Stomach (tissue), 4 donors: Measurements from ENCODE around the gene BCAS3.

ENCODE experiments used
- CTCF ChIP-seq, 7 experiments: fragments of 450-650 bp in 4 of 7; fragments of 200-600 bp in 3 of 7; sonication (generic) in 3 of 7; IDR thresholded peaks; one replicate each; pipeline ENCODE4 v1.5.1; 2016 to 2019; ENCODE audit warnings: antibody characterized with exemption in 7 of 7, control low read depth in 2 of 7, mild to moderate bottlenecking in 1 of 7
- EP300 ChIP-seq: sonication (generic); formaldehyde crosslinking; IDR thresholded peaks from one replicate; pipeline ENCODE4 v1.6.1; 2017; ENCODE audit warnings: antibody characterized with exemption
- POLR2A ChIP-seq, 4 donors: fragments of 450-650 bp; IDR thresholded peaks; one replicate each; pipeline ENCODE4 v1.6.1; 2016; ENCODE audit warnings: antibody characterized with exemption in 4 of 4, control low read depth in 2 of 4, mild to moderate bottlenecking in 1 of 4, moderate library complexity in 1 of 4
- POLR2AphosphoS5 ChIP-seq, 3 donors: sonication (generic); formaldehyde crosslinking; IDR thresholded peaks; one replicate each; pipeline ENCODE4 v1.6.1; 2016; ENCODE audit warnings: antibody characterized with exemption in 3 of 3

DNA sequence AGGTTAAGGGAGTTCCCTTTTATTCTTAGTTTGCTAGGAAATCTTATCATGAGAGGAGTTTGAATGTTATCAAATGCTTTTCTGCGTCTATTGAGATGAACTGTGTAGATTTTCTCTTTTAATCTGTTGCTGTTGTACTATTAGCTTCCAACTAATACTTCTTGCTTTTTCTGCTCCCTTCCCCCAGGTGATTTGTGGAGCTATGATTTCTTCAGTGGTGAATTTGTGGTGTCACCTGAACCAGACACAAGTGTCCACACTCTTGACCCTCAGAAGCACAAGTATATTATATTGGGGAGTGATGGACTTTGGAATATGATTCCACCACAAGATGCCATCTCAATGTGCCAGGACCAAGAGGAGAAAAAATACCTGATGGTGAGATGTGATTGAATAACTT, 29.9 kb upstream of the BCAS3 start:
- TF ChIP-seq EP300 (no peak), CTCF (IDR thresholded peaks at IDR 0.05) (no peak), POLR2AphosphoS5 (IDR thresholded peaks at IDR 0.05) (no peak), POLR2A (IDR thresholded peaks at IDR 0.05) (no peak)
